Coronary artery (tissue), 2 donors: ENCODE data around the gene TNFAIP8L3.

ENCODE experiments used
- DNase-seq: peaks from one replicate; pipeline ENCODE4 v3.0.0-alpha.2; 2017; ENCODE audit warnings: low spot score
- H3K27ac ChIP-seq, 2 donors: fragments of 200-600 bp; sonication (generic); one replicate each; pipeline ENCODE4 v1.5.1; 2016 to 2019
- H3K4me3 ChIP-seq: fragments of 200-600 bp; sonication (generic); 2 replicates; pipeline ENCODE4 v1.5.1; 2016; ENCODE audit warnings: mild to moderate bottlenecking, moderate library complexity
- CTCF ChIP-seq: fragments of 200-600 bp; sonication (generic); IDR thresholded peaks from one replicate; pipeline ENCODE4 v1.5.1; 2019; ENCODE audit warnings: antibody characterized with exemption

TNFAIP8L3 gene

GRCh38 chr15:51134416-51135199 is 39.9 kb upstream of the TNFAIP8L3 start:
- TF ChIP-seq CTCF = no peak
- no peak overlapping the region for H3K4me3 ChIP-seq
- H3K27ac ChIP-seq = no peak overlapping the region
- DNase-seq = no peak

GRCh38 chr15:51133140-51133765 is 38.5 kb upstream of the TNFAIP8L3 start:
- Histone ChIP-seq H3K27ac (peak overlapping the region; percentile 45 to 66), H3K4me3 (no peak overlapping the region)
- DNase-seq = no peak
- TF ChIP-seq CTCF = no peak

GRCh38 chr15:51132384-51133139 is 37.9 kb upstream of the TNFAIP8L3 start:
- H3K4me3 ChIP-seq = no peak overlapping the region
- no peak for DNase-seq
- H3K27ac ChIP-seq = peak overlapping the region; percentile 45 to 66
- peak; percentile 88 for TF ChIP-seq CTCF

- no peak for TF ChIP-seq CTCF
- Histone ChIP-seq H3K27ac (peak overlapping the region in 1 of 2 donors; percentile 66), H3K4me3 (no peak overlapping the region)
- DNase-seq = no peak
Observed at GRCh38 chr15:51131596-51132290, 37.0 kb upstream of the TNFAIP8L3 start.

GRCh38 chr15:51130344-51130743 is 35.6 kb upstream of the TNFAIP8L3 start:
- no peak overlapping the region for H3K4me3 ChIP-seq
- TF ChIP-seq CTCF = no peak
- H3K27ac ChIP-seq = no peak overlapping the region
- DNase-seq = no peak

GRCh38 chr15:51129535-51130188 is 35.0 kb upstream of the TNFAIP8L3 start:
- Histone ChIP-seq H3K27ac (no peak overlapping the region), H3K4me3 (no peak overlapping the region)
- TF ChIP-seq CTCF = no peak
- DNase-seq = no peak
